HCT116 (cell line): ENCODE results near the gene ZNF135.

Experiments used
- CBX3 ChIP-seq: IDR thresholded peaks from 2 replicates; pipeline ENCODE4 v1.6.1; 2012; ENCODE audit warnings: low read depth
- CEBPB ChIP-seq: IDR thresholded peaks from 2 replicates; pipeline ENCODE4 v1.6.1; 2012; ENCODE audit warnings: low read depth
- EGR1 ChIP-seq: IDR thresholded peaks from 2 replicates; pipeline ENCODE4 v1.6.1; 2012; ENCODE audit warnings: low read depth
- EZH2 ChIP-seq: fragments of 200-600 bp; sonication (generic); IDR thresholded peaks from 2 replicates; pipeline ENCODE4 v1.6.1; 2017; ENCODE audit warnings: antibody characterized with exemption, mixed run types
- EZH2phosphoT487 ChIP-seq: fragments of 200-600 bp; IDR thresholded peaks from 2 replicates; pipeline ENCODE4 v1.6.1; 2018; ENCODE audit warnings: antibody characterized with exemption, borderline replicate concordance
- FOSL1 ChIP-seq: IDR thresholded peaks from 2 replicates; pipeline ENCODE4 v1.6.1; 2012; ENCODE audit warnings: low read depth
- POLR2A ChIP-seq: IDR thresholded peaks from 2 replicates; pipeline ENCODE4 v1.7.0; 2011; ENCODE audit warnings: borderline replicate concordance; ENCODE audit not compliant: insufficient read depth, insufficient read length; ENCODE audit errors: extremely low read depth
- POLR2AphosphoS5 ChIP-seq: IDR thresholded peaks from 2 replicates; pipeline ENCODE4 v1.6.1; 2011; ENCODE audit warnings: mild to moderate bottlenecking, low read depth, low read length, moderate library complexity
- RAD21 ChIP-seq: IDR thresholded peaks from 2 replicates; pipeline ENCODE4 v1.6.1; 2012; ENCODE audit warnings: low read depth, mild to moderate bottlenecking
- ZNF274 ChIP-seq: fragments of 200-500 bp; sonication (Bioruptor generic); IDR thresholded peaks from 2 replicates; pipeline ENCODE4 v1.6.1; 2014; ENCODE audit warnings: mild to moderate bottlenecking, low read depth, low read length, inconsistent platforms
- TF ChIP-seq, protein P1 (sequence below), 3 experiments: fragments of 200-600 bp in 1 of 3; sonication (generic) in 1 of 3; IDR thresholded peaks in 2 of 3; conservative IDR thresholded peaks in 1 of 3; 2 replicates each; pipeline ENCODE4 v1.5.1; 2012 to 2017; ENCODE audit warnings: low read depth in 2 of 3, low read length in 2 of 3, antibody characterized with exemption in 1 of 3, borderline replicate concordance in 1 of 3, control low read depth in 1 of 3, mild to moderate bottlenecking in 1 of 3, mixed read lengths in 1 of 3, mixed run types in 1 of 3, moderate library complexity in 1 of 3; ENCODE audit not compliant: insufficient read depth in 1 of 3

GRCh38 chr19:58098682-58098998, 39.6 kb downstream of the ZNF135 start:
- TF ChIP-seq, protein P1, sequence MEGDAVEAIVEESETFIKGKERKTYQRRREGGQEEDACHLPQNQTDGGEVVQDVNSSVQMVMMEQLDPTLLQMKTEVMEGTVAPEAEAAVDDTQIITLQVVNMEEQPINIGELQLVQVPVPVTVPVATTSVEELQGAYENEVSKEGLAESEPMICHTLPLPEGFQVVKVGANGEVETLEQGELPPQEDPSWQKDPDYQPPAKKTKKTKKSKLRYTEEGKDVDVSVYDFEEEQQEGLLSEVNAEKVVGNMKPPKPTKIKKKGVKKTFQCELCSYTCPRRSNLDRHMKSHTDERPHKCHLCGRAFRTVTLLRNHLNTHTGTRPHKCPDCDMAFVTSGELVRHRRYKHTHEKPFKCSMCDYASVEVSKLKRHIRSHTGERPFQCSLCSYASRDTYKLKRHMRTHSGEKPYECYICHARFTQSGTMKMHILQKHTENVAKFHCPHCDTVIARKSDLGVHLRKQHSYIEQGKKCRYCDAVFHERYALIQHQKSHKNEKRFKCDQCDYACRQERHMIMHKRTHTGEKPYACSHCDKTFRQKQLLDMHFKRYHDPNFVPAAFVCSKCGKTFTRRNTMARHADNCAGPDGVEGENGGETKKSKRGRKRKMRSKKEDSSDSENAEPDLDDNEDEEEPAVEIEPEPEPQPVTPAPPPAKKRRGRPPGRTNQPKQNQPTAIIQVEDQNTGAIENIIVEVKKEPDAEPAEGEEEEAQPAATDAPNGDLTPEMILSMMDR (IDR thresholded peaks at IDR 0.05 in 2 of 3, conservative IDR thresholded peaks at IDR 0.05 in 1 of 3; ENCODE audit: borderline replicate concordance in 1 of 3, insufficient read depth in 1 of 3, low read depth in 2 of 3, low read length in 2 of 3): no peak
- no peak for TF ChIP-seq POLR2A
- TF ChIP-seq CEBPB: no peak
- TF ChIP-seq RAD21: no peak
- TF ChIP-seq POLR2AphosphoS5: no peak
- no peak for TF ChIP-seq EGR1
- TF ChIP-seq EZH2phosphoT487: no peak
- no peak for TF ChIP-seq FOSL1
- no peak for TF ChIP-seq CBX3
- no peak for TF ChIP-seq EZH2
- TF ChIP-seq ZNF274: no peak
